Trophoblast cell (in vitro differentiated cells and primary cell): ENCODE measurements around the gene ZSCAN20.

Source experiments
- DNase-seq, 2 donors: peaks; one replicate each; pipeline ENCODE4 v3.0.0-alpha.2; 2016
- H2AFZ ChIP-seq: 2 replicates; pipeline ENCODE4 v1.6.1; 2013; ENCODE audit warnings: low read length, moderate library complexity, mild to moderate bottlenecking; ENCODE audit not compliant: insufficient read depth, poor library complexity
- H2AK5ac ChIP-seq: 2 replicates; pipeline ENCODE4 v1.6.1; 2013; ENCODE audit warnings: mild to moderate bottlenecking, low read length
- H2BK120ac ChIP-seq: 2 replicates; pipeline ENCODE4 v1.6.1; 2013; ENCODE audit warnings: low read length, mild to moderate bottlenecking, moderate library complexity; ENCODE audit not compliant: insufficient read depth, poor library complexity
- H2BK12ac ChIP-seq: 2 replicates; pipeline ENCODE4 v1.6.1; 2013; ENCODE audit warnings: mild to moderate bottlenecking, low read length, moderate library complexity
- H2BK5ac ChIP-seq: 2 replicates; pipeline ENCODE4 v1.6.1; 2013; ENCODE audit warnings: low read length, low read depth, moderate library complexity, mild to moderate bottlenecking; ENCODE audit not compliant: poor library complexity
- H3K14ac ChIP-seq: 2 replicates; pipeline ENCODE4 v1.6.1; 2013; ENCODE audit warnings: mild to moderate bottlenecking, low read length
- H3K18ac ChIP-seq: 2 replicates; pipeline ENCODE4 v1.6.1; 2013; ENCODE audit warnings: mild to moderate bottlenecking, low read length
- H3K23ac ChIP-seq: 2 replicates; pipeline ENCODE4 v1.6.1; 2013; ENCODE audit warnings: low read length
- H3K27ac ChIP-seq: 2 replicates; pipeline ENCODE4 v1.5.1; 2013; ENCODE audit warnings: low read depth, mild to moderate bottlenecking, inconsistent platforms, low read length, moderate library complexity
- H3K27me3 ChIP-seq: 2 replicates; pipeline ENCODE4 v1.6.1; 2013; ENCODE audit warnings: inconsistent platforms, mild to moderate bottlenecking, low read length, moderate library complexity; ENCODE audit not compliant: insufficient read depth
- H3K36me3 ChIP-seq, 2 experiments: 1 replicate in 1 of 2; 2 replicates in 1 of 2; pipeline ENCODE4 v1.6.1; 2013; ENCODE audit warnings: low read length in 2 of 2, mild to moderate bottlenecking in 2 of 2, moderate library complexity in 1 of 2; ENCODE audit not compliant: insufficient read depth in 2 of 2, control insufficient read depth in 1 of 2
- H3K4ac ChIP-seq: 2 replicates; pipeline ENCODE4 v1.6.1; 2013; ENCODE audit warnings: low read depth, mild to moderate bottlenecking, low read length, moderate library complexity
- H3K4me1 ChIP-seq, 2 experiments: 1 replicate in 1 of 2; 2 replicates in 1 of 2; pipeline ENCODE4 v1.6.1; 2013; ENCODE audit warnings: low read length in 2 of 2, mild to moderate bottlenecking in 2 of 2, moderate library complexity in 1 of 2; ENCODE audit not compliant: insufficient read depth in 2 of 2, control insufficient read depth in 1 of 2
- H3K4me2 ChIP-seq: 2 replicates; pipeline ENCODE4 v1.6.1; 2013; ENCODE audit warnings: inconsistent platforms, mild to moderate bottlenecking, low read length, moderate library complexity
- H3K4me3 ChIP-seq: 2 replicates; pipeline ENCODE4 v1.5.1; 2013; ENCODE audit warnings: mild to moderate bottlenecking, low read depth, low read length, inconsistent platforms
- H3K79me1 ChIP-seq: one replicate; pipeline ENCODE4 v1.6.1; 2013; ENCODE audit warnings: low read length
- H3K79me2 ChIP-seq: 2 replicates; pipeline ENCODE4 v1.6.1; 2013; ENCODE audit warnings: low read length, mild to moderate bottlenecking; ENCODE audit not compliant: control insufficient read depth, insufficient read depth, poor library complexity
- H3K9ac ChIP-seq: 2 replicates; pipeline ENCODE4 v1.6.1; 2013; ENCODE audit warnings: mild to moderate bottlenecking, low read length
- H3K9me3 ChIP-seq: 2 replicates; pipeline ENCODE4 v1.6.1; 2013; ENCODE audit warnings: low read depth, mild to moderate bottlenecking, control low read depth, inconsistent platforms, low read length; ENCODE audit not compliant: insufficient read depth
- H4K12ac ChIP-seq: 2 replicates; pipeline ENCODE4 v1.6.1; 2013; ENCODE audit warnings: low read depth, mild to moderate bottlenecking, low read length, moderate library complexity
- H4K8ac ChIP-seq: 2 replicates; pipeline ENCODE4 v1.6.1; 2013; ENCODE audit warnings: low read depth, mild to moderate bottlenecking, low read length, moderate library complexity
- H4K91ac ChIP-seq: one replicate; pipeline ENCODE4 v1.6.1; 2013; ENCODE audit warnings: low read depth, mild to moderate bottlenecking, low read length, moderate library complexity
- WGBS: extraction: QIAGEN DNeasy Blood & Tissue Kit; methylation state at CpG from one replicate; pipeline ENCODE4 v1.1.7; 2013; ENCODE audit warnings: missing lambda C conversion rate; ENCODE audit not compliant: insufficient read length, insufficient coverage; ENCODE audit errors: extremely low coverage; 5-methylcytosine and 5-hydroxymethylcytosine counted together

Gene ZSCAN20

GRCh38 chr1:33515112-33515511 lies 42.7 kb downstream of the ZSCAN20 start:
- H4K8ac ChIP-seq: no peak overlapping the region
- H3K36me3 ChIP-seq: no peaks in the 10 kb centered on the region
- no peak overlapping the region for H2AFZ ChIP-seq
- H3K27me3 ChIP-seq: no peaks in the 10 kb centered on the region
- no peaks in the 10 kb centered on the region for H3K79me1 ChIP-seq
- H2BK12ac ChIP-seq: no peak overlapping the region
- H3K14ac ChIP-seq: no peak overlapping the region
- H3K18ac ChIP-seq: no peak overlapping the region
- H3K4me1 ChIP-seq: no peaks in the 10 kb centered on the region
- WGBS: no CpG with 5 or more reads among the region's 8 CpGs
- H2AK5ac ChIP-seq: no peak overlapping the region
- no peak overlapping the region for H3K27ac ChIP-seq
- no peak overlapping the region for H4K12ac ChIP-seq
- H3K4ac ChIP-seq: no peak overlapping the region
- no peak overlapping the region for H3K4me3 ChIP-seq
- no peak overlapping the region for H2BK5ac ChIP-seq
- H3K9me3 ChIP-seq: peaks cover 2% of the 10 kb centered on the region
- H3K9ac ChIP-seq: no peak overlapping the region
- H3K23ac ChIP-seq: no peak overlapping the region
- no peaks in the 10 kb centered on the region for H3K79me2 ChIP-seq
- DNase-seq: no peak
- H3K4me2 ChIP-seq: no peak overlapping the region
- H4K91ac ChIP-seq: no peak overlapping the region
- no peak overlapping the region for H2BK120ac ChIP-seq

DNA sequence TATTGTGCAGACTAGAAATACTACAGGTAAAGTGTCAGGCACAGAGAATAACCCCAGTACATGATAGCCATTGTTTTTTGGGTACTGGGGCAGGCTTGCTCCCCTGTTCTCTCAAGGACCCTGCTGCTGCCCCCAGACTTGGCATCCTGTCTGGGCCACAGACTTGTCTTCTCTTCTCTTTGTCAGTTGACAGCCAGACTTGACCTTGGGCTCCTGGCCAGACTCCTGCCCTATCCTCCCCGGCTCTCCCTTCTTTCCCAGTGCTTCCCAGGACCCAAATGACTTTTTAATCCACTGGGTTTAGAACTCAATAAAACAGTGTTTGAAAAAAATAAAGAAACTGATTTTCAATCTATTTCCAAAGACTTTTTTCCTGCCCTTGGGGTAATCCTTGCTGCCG lies 43.2 kb downstream of the ZSCAN20 start:
- no peak for DNase-seq
- Histone ChIP-seq H3K79me1 (no peaks in the 10 kb centered on the region), H4K8ac (no peak overlapping the region), H2BK120ac (no peak overlapping the region), H3K9ac (no peak overlapping the region), H2BK5ac (no peak overlapping the region), H3K79me2 (no peaks in the 10 kb centered on the region), H3K18ac (no peak overlapping the region), H3K4me1 (no peaks in the 10 kb centered on the region), H3K27me3 (no peaks in the 10 kb centered on the region), H3K4me2 (no peak overlapping the region), H3K4ac (no peak overlapping the region), H2BK12ac (no peak overlapping the region), H3K36me3 (no peaks in the 10 kb centered on the region), H3K9me3 (peaks cover 2% of the 10 kb centered on the region), H2AK5ac (no peak overlapping the region), H4K91ac (no peak overlapping the region), H3K4me3 (no peak overlapping the region), H3K27ac (no peak overlapping the region), H2AFZ (no peak overlapping the region), H3K14ac (no peak overlapping the region), H4K12ac (no peak overlapping the region), H3K23ac (no peak overlapping the region)
- WGBS: no CpG with 5 or more reads among the region's 2 CpGs

- H3K79me2 ChIP-seq: no peaks in the 10 kb centered on the region
- H2BK5ac ChIP-seq: no peak overlapping the region
- no peak overlapping the region for H3K23ac ChIP-seq
- no peak overlapping the region for H3K14ac ChIP-seq
- H4K91ac ChIP-seq: no peak overlapping the region
- no peaks in the 10 kb centered on the region for H3K79me1 ChIP-seq
- no peak overlapping the region for H3K4me2 ChIP-seq
- H3K4me3 ChIP-seq: no peak overlapping the region
- H4K12ac ChIP-seq: no peak overlapping the region
- no peak overlapping the region for H3K18ac ChIP-seq
- no peak overlapping the region for H3K9ac ChIP-seq
- H2AK5ac ChIP-seq: no peak overlapping the region
- peaks cover 2% of the 10 kb centered on the region for H3K9me3 ChIP-seq
- H3K4me1 ChIP-seq: no peaks in the 10 kb centered on the region
- no peak overlapping the region for H4K8ac ChIP-seq
- H2BK12ac ChIP-seq: no peak overlapping the region
- no CpG with 5 or more reads among the region's 9 CpGs for WGBS
- H2BK120ac ChIP-seq: no peak overlapping the region
- H3K27me3 ChIP-seq: no peaks in the 10 kb centered on the region
- H2AFZ ChIP-seq: no peak overlapping the region
- no peak overlapping the region for H3K4ac ChIP-seq
- DNase-seq: peak in 1 of 2 donors; percentile 36
- no peaks in the 10 kb centered on the region for H3K36me3 ChIP-seq
- H3K27ac ChIP-seq: no peak overlapping the region
Observed at GRCh38 chr1:33516428-33516827, 44.0 kb downstream of the ZSCAN20 start.

GRCh38 chr1:33516891-33517567 lies 44.6 kb downstream of the ZSCAN20 start:
- H3K9ac ChIP-seq: no peak overlapping the region
- no peaks in the 10 kb centered on the region for H3K27me3 ChIP-seq
- no peaks in the 10 kb centered on the region for H3K36me3 ChIP-seq
- no peak overlapping the region for H3K23ac ChIP-seq
- no peak overlapping the region for H3K14ac ChIP-seq
- H3K18ac ChIP-seq: no peak overlapping the region
- no peak overlapping the region for H4K12ac ChIP-seq
- no peaks in the 10 kb centered on the region for H3K79me1 ChIP-seq
- no peak overlapping the region for H4K91ac ChIP-seq
- no peaks in the 10 kb centered on the region for H3K79me2 ChIP-seq
- no peak overlapping the region for H3K27ac ChIP-seq
- no peak overlapping the region for H2BK120ac ChIP-seq
- DNase-seq: no peak
- no peak overlapping the region for H3K4me2 ChIP-seq
- no peak overlapping the region for H2BK5ac ChIP-seq
- no peak overlapping the region for H2AFZ ChIP-seq
- no peak overlapping the region for H2BK12ac ChIP-seq
- H4K8ac ChIP-seq: no peak overlapping the region
- H3K4ac ChIP-seq: no peak overlapping the region
- H3K4me1 ChIP-seq: no peaks in the 10 kb centered on the region
- H3K4me3 ChIP-seq: no peak overlapping the region
- H3K9me3 ChIP-seq: peaks cover 2% of the 10 kb centered on the region
- WGBS: no CpG with 5 or more reads among the region's 8 CpGs
- H2AK5ac ChIP-seq: no peak overlapping the region
